ENCODE results near the gene GPR78. TPM values are rescaled to one million over a fixed set of nuclear protein-coding genes. Genes with fewer than 3 reads are reported as not detected.
A peak's percentile ranks its signal among the peaks of the same experiment; 100 is the strongest.
"Not testable (repeated sequence)": the region's sequence is repeated elsewhere in the genome, so short reads cannot be mapped to it uniquely, and the experiment has no call there.

GPR78 gene
- total RNA-seq, 1 donor from 2014 or later: under 0.01 TPM

DNA sequence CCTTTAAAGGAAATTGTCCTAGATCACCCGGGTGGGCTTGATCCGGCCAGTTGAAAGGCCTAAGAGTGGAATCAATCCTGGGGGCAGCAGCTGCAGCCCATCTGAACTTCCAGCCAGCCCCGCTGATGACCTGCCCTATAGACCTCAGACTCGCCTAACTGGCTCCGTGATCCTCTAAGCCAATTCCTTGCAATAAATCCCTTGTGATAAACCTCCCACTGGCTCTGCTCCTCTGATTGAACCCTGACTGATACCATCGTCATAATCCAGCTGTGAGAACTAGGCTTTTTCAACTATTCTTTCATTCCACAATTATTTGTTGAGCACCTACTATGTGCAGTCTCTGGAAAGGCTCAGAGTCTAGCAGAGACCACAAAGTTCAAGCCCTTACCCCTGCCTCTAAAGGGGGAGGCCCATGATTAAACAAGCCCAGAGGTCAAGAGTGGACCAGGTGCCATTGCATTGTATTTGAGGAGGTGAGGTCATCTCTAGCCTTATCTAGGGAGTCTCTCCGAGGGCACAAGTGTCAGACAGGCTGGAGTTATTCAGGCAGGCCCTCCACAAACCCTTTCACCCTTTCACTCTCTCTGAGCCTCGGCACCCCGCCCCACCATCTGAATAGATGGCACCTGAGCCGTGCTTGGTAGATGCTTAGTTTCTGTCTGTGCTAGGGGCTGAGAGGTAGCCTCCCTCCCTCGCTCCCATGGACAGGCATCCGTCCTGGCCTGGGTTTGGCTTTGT lies 20.5 kb upstream of the GPR78 start:
- no peak for FAIRE-seq
- DNase-seq (ENCODE audit: low spot score in 2 of 2): no peak

DNA sequence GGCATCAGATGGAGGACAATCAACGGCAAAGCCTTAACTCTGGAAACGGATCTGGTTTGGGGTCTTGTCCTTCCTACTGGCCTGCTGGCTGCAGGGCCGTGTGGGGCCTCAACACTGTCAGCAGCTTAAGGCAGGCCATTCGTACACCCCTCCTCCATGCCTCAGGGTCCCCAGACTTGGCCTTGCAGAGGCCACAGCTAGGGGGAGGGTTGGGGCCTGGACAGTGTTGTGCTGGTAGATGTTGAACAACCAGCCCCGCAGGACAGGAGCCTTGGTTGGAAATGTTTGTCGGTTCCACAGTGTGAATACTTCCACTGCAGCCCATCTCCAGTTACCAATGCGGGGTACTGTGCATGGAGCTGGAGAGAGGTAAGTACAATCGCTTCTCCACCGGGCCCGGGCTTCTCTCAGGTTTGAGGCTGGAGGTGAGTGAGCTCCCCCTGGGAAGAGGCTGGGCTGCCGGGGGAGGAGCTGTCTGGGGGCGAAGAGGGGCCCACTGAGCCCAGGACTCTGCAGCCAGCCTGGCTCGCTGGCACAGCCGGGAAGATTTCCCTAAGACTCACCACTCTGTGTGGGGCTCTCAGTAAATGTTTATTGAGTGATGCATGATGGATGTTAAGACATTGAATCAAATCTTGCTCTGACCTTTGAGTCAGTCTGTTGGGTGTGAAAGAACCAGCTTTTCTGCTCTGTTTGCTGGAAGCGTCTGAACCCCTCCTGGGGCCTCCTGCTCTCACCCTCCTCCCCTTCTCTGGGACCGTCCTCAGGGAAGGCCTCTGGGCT lies 19.7 kb upstream of the GPR78 start:
- DNase-seq (ENCODE audit: low spot score in 2 of 2): no peak
- FAIRE-seq: no peak

DNA sequence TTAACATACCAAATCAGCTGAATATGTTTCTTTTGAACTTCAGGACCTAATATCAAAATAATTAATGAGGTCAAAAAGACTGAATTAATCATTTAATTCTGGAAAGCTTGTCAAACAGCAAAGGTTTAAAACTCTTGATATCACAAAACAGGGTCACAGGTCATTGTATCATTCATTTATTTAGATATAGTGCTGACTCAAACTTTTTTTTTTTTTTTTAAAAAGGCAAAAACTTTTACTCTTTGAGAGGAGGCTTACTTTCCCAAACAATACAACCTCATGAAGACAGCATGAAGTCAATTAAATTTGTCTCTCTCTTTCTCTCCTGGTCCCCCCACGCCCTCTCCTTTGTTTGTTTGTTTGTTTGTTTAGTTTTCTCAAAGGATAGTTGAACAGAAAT lies 15.6 kb upstream of the GPR78 start:
- FAIRE-seq: no peak
- DNase-seq (ENCODE audit: low spot score in 2 of 2): no peak

GRCh38 chr4:8568068-8568668 lies 12.0 kb upstream of the GPR78 start:
- FAIRE-seq: no peak
- DNase-seq (ENCODE audit: low spot score in 2 of 2): no peak

GRCh38 chr4:8570201-8570600 lies 10.0 kb upstream of the GPR78 start:
- no peak for DNase-seq (ENCODE audit: low spot score in 2 of 2)

GRCh38 chr4:8571702-8572685 lies 8.2 kb upstream of the GPR78 start:
- no peak for FAIRE-seq
- no peak for DNase-seq (ENCODE audit: low spot score in 2 of 2)

More at GRCh38 chr4:8570201-8570600, 10.0 kb upstream of the GPR78 start:
- FAIRE-seq: no peak

GRCh38 chr4:8573266-8573665 lies 6.9 kb upstream of the GPR78 start:
- no peak for FAIRE-seq
- DNase-seq (ENCODE audit: low spot score in 2 of 2): no peak

DNA sequence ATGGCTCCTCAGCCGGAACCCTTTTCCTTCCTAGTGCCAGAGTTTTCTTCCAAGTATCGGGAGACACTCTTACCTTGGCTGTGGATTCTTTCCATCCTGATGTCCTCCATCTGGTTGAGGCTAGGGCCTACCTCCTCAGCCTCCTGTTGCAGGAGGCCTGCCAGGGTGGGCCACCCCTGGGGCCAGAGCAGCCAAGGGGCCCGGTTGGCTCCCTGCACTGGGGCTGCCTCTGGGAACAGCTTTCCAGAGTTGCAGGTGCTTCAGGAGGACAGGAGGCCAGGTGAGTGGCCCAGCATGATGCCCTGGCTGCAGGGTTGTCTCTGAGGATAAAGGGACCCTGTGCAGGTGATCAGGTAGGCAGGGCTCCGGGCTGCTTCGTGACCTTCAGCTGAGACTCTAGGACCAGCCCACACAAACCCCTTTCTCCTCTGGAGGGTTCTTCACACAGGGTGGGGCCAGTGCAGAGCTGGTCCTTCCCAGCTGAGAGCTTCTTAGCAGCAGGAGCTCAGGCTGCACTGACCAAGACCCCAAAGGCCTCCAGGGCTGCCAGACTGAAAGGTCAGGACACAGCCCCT lies 5.3 kb upstream of the GPR78 start:
- FAIRE-seq (no peak), DNase-seq (ENCODE audit: low spot score in 2 of 2) (no peak)

GRCh38 chr4:8575457-8575856 lies 4.7 kb upstream of the GPR78 start:
- FAIRE-seq (no peak), DNase-seq (ENCODE audit: low spot score in 2 of 2) (no peak)

GRCh38 chr4:8576591-8576990 lies 3.6 kb upstream of the GPR78 start:
- DNase-seq (ENCODE audit: low spot score in 2 of 2); FAIRE-seq: not testable (repeated sequence)

- DNase-seq (ENCODE audit: low spot score in 2 of 2): no peak
- no peak for FAIRE-seq
Observed at GRCh38 chr4:8577046-8577445, 3.1 kb upstream of the GPR78 start.

DNA sequence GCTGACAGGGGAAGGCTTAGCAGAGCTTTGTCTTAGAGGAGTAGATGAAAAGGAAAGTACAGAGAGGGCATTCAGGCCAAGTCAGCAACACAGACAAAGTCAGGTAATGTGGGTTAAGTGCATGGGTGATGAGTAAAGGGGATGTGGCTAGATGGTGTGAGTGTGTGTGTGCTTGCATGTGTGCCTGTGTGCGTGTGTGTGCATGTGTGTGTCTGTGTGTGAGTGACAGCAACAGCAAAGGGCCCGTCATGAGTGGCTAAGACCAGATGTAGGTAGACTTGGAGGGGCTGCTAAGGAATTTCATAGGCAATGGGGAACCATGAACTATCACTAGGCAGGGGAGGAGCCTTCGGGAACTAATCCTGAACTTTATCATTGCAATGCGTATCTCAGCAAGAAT lies 2.2 kb upstream of the GPR78 start:
- FAIRE-seq: no peak
- DNase-seq (ENCODE audit: low spot score in 2 of 2): no peak

GRCh38 chr4:8578717-8579116 lies 1.5 kb upstream of the GPR78 start:
- no peak for FAIRE-seq
- no peak for DNase-seq (ENCODE audit: low spot score in 2 of 2)

GRCh38 chr4:8579526-8580320 lies 469 bp upstream of the GPR78 start:
- no peak for FAIRE-seq
- peak in 1 of 2 donors; percentile 20 for DNase-seq (ENCODE audit: low spot score in 2 of 2)

DNA sequence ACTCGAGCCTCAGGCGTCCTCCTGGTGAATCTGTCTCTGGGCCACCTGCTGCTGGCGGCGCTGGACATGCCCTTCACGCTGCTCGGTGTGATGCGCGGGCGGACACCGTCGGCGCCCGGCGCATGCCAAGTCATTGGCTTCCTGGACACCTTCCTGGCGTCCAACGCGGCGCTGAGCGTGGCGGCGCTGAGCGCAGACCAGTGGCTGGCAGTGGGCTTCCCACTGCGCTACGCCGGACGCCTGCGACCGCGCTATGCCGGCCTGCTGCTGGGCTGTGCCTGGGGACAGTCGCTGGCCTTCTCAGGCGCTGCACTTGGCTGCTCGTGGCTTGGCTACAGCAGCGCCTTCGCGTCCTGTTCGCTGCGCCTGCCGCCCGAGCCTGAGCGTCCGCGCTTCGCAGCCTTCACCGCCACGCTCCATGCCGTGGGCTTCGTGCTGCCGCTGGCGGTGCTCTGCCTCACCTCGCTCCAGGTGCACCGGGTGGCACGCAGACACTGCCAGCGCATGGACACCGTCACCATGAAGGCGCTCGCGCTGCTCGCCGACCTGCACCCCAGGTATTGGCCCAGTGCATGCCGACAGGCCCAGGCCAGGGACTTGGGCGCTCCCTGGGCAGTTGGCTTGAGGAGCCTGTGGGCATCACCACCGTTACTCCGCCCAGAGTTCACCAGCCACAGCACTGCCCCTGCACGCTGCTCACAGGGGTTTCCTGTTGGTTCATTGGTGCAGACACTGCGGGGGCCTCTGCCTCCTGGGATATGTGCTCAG lies 1.1 kb downstream of the GPR78 start:
- DNase-seq (ENCODE audit: low spot score in 2 of 2) (peak in 1 of 2 donors; percentile 12), FAIRE-seq (no peak)

- FAIRE-seq (no peak), DNase-seq (ENCODE audit: low spot score in 2 of 2) (no peak)
Observed at GRCh38 chr4:8582016-8582415, 1.8 kb downstream of the GPR78 start.

DNA sequence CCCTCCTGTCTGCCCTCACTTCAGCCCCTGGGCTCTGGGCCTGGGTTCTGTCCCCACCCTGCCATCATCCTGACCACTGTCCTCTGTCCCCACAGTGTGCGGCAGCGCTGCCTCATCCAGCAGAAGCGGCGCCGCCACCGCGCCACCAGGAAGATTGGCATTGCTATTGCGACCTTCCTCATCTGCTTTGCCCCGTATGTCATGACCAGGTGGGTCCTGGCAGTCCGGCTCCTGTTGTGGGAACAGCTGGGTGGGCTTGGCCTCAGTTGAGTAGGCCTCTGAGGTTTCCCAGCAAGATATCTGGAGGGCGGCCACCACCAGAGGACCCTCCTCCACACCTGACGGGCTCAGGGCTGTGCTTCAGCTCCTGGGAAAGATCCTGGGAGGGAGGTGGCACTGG lies 2.2 kb downstream of the GPR78 start:
- FAIRE-seq: no peak
- no peak for DNase-seq (ENCODE audit: low spot score in 2 of 2)

- FAIRE-seq (no peak), DNase-seq (ENCODE audit: low spot score in 2 of 2) (peak in 1 of 2 donors; percentile 10)
Observed at GRCh38 chr4:8582941-8583654, 2.9 kb downstream of the GPR78 start.
